HUES48 (cell line): ENCODE measurements around the gene ATP5PB.

Experiments
- H3K27ac ChIP-seq: one replicate; pipeline ENCODE4 v1.7.0; 2013; ENCODE audit warnings: low read depth, low read length, inconsistent platforms
- H3K27me3 ChIP-seq: 2 replicates; pipeline ENCODE4 v1.6.1; 2013; ENCODE audit warnings: mild to moderate bottlenecking, low read length; ENCODE audit not compliant: control insufficient read depth, insufficient read depth
- H3K36me3 ChIP-seq: 2 replicates; pipeline ENCODE4 v1.6.1; 2013; ENCODE audit warnings: low read length; ENCODE audit not compliant: control insufficient read depth, insufficient read depth
- H3K4me1 ChIP-seq: 2 replicates; pipeline ENCODE4 v1.6.1; 2013; ENCODE audit warnings: mild to moderate bottlenecking, low read length; ENCODE audit not compliant: control insufficient read depth, insufficient read depth
- H3K4me3 ChIP-seq: 2 replicates; pipeline ENCODE4 v1.5.1; 2013; ENCODE audit warnings: mild to moderate bottlenecking, low read depth, low read length
- H3K9ac ChIP-seq: 2 replicates; pipeline ENCODE4 v1.6.1; 2013; ENCODE audit warnings: mild to moderate bottlenecking, low read depth, low read length, moderate library complexity
- H3K9me3 ChIP-seq: 2 replicates; pipeline ENCODE4 v1.6.1; 2013; ENCODE audit warnings: low read length; ENCODE audit not compliant: control insufficient read depth, insufficient read depth

The ATP5PB gene

DNA sequence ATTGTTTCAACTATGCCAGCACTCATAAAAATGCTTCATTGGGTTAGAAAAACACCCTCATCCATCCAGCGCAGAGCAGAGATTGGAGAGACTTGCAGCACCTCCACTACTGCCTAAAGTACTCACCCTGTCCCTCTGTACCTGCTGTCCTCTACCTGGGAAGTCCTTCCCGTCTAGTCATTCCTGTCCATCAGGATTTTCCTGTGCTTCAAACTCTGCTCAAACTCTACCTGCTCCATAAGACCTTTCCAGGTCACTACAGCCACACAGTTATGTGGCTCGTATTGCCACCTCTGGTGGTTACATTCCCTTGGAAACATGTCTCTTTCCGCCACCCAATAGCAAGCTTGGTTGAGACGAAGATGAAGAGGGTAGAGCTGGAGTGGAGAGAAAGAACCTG is 28.9 kb upstream of the ATP5PB start:
- H3K4me1 ChIP-seq = no peaks in the 10 kb centered on the region

DNA sequence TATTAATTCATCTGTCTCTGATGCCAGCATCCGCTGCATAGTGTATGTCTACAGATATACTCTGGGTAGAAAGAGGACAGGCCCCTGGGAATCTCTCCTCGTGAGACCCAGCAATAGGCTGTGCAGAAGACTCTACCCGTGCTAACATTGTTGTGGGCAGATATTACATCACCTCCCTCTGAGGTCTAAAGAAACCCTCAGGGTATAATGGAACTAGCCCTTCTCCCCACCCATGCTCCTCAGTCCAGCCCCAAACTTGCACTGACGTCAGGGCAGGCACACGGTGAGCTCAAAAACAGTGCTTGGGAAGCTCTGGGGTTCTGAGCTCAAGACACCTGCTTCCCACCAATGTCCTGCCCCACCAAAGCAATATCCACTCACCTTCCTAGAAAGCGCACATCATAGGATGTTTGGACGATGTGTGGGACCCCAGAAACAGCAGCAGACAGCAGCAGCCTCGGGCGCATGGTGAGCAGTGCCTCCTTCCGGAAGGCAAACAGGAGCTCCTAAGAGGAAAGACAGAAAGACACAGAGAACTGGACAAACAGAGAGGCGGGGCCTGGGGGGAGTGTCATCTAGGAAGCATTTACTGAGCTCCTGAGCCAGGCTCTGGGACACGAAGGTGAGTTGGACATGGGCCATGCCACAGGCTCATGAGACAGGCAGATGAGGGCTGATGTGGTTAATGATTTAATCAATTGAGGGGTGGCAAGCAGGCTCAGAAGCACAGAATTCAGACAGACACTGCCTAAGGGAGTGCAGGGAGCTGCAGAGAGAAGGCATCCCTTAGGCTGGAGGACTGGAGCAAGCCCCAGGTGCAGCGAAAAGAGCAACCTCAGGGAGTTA is 26.5 kb upstream of the ATP5PB start:
- Histone ChIP-seq H3K4me3 (no peak overlapping the region), H3K27me3 (no peaks in the 10 kb centered on the region), H3K9me3 (no peaks in the 10 kb centered on the region), H3K36me3 (no peaks in the 10 kb centered on the region), H3K4me1 (no peaks in the 10 kb centered on the region), H3K27ac (no peak overlapping the region), H3K9ac (no peak overlapping the region)

More for the DNA sequence above, 28.9 kb upstream of the ATP5PB start:
- no peak overlapping the region for H3K27ac ChIP-seq
- H3K4me3 ChIP-seq = no peak overlapping the region
- H3K9me3 ChIP-seq = no peaks in the 10 kb centered on the region
- H3K27me3 ChIP-seq = no peaks in the 10 kb centered on the region
- H3K9ac ChIP-seq = no peak overlapping the region
- no peaks in the 10 kb centered on the region for H3K36me3 ChIP-seq

DNA sequence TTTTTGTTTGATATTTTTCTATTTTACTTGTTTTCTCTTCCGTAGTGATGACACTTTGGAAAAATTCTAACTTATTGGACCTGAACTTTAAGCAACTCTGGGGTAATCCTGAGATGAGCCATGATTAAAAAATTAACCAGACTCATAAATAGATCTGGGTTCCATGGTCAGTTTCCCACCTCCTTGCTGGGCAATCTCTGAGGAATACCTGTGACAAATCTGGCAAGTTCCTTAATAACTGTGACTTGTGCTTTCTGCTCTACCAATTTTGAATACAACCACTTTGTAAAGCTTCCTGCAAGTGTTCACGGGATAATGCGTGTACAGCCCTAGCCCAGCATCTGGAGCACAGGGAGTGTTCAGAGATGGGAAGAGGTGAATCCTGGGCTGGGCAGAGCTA is 25.0 kb upstream of the ATP5PB start:
- Histone ChIP-seq H3K27ac (no peak overlapping the region), H3K9me3 (no peaks in the 10 kb centered on the region), H3K4me3 (no peak overlapping the region), H3K27me3 (no peaks in the 10 kb centered on the region), H3K9ac (no peak overlapping the region), H3K36me3 (no peaks in the 10 kb centered on the region), H3K4me1 (no peaks in the 10 kb centered on the region)

DNA sequence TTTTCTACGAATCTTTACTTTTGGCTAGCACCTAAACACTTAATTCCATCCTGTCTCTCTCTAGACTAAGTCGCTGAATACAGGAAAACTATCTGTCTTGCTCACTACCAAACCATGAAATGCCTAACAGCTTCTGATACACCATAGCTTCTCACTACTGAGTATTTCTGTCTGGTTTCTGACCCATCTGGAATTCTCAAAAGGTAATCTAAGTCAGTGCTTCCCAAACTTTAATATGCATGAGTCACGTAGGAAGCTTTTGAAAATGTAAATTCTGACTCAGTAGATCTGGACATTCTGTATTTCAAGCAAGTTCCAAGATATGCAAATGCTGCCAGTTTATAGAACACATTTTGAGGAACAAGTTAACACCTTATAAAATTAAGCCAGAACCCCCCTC is 12.5 kb upstream of the ATP5PB start:
- Histone ChIP-seq H3K36me3 (peaks cover 47% of the 10 kb centered on the region), H3K4me3 (no peak overlapping the region), H3K9me3 (no peaks in the 10 kb centered on the region), H3K4me1 (no peaks in the 10 kb centered on the region), H3K9ac (no peak overlapping the region), H3K27ac (no peak overlapping the region), H3K27me3 (peaks cover 5% of the 10 kb centered on the region; the same call in 1 of the 2 replicates)

DNA sequence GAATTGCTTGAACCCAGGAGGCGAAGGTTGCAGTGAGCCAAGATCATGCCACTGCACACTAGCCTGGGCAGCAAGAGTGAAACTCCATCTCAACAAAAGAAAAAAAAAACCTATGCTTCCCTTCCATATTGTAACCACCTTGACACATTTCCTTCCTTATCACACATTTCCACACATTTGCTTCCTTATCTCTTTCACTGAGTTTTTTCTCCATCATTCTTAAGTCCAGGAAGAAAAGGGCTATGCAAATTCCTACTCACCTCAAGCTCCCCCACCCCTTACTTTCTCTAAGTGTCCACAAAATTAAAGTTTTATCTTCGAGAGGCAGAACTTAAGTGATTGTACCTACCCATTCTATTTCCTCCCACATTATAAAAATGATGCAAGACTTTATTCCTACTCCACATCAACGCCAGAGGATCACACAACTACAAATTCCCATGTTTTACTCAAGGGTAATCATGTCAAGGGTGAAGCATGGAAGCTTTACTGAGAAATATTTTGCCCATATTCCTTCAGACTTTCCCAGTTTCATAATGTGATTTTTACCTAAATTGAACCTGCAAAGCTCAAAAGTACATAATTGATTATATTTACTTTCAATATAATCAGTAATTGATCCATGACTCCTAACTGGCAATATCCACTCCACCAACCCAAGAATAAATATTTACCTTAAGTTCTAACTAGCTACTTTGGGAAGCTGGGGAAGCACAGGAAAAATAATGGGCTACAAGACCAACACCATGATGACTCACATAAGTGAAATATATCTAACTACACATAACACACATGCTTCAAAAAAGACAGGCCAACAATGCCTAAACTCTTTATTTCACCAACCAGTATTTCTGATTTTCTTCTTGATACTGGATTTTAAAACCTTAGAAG is 9.6 kb upstream of the ATP5PB start:
- Histone ChIP-seq H3K9me3 (no peaks in the 10 kb centered on the region), H3K9ac (no peak overlapping the region), H3K4me1 (no peaks in the 10 kb centered on the region), H3K4me3 (no peak overlapping the region), H3K36me3 (peaks cover 77% of the 10 kb centered on the region), H3K27ac (no peak overlapping the region), H3K27me3 (peaks cover 5% of the 10 kb centered on the region; the same call in 1 of the 2 replicates)

DNA sequence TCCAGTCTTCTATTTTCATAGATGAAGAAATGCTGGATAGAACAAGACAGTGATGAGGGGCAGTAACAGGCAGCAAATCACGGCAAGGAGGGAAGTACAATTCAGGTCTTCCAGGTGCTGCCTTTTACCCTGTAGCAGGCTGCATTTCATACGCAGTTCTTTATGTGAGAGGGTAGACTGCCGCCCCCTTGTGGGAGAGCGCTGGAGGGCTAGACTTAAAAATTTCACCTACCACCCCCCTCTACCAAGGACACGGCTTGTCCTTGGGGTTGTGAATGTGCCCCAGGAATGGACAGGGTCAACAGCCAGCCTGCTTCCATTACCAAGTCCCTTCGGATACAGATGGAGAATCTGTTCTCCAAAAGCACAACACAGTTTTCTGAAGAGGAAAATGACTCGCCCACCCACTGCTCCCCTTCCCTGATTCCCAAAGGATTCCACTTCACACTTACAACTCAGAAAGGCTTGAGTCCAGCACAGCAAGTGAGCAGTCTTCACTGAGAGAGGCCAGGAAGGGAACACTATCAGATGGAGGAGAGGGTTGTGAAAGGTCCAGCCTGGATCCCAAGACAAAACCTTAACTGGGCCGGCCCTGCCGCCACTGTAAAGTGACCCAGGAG is 7.6 kb upstream of the ATP5PB start:
- no peak overlapping the region for H3K9ac ChIP-seq
- peaks cover 97% of the 10 kb centered on the region for H3K36me3 ChIP-seq
- no peak overlapping the region for H3K4me3 ChIP-seq

GRCh38 chr1:111442457-111442856 is 6.8 kb upstream of the ATP5PB start:
- Histone ChIP-seq H3K9me3 (no peaks in the 10 kb centered on the region), H3K4me3 (no peak overlapping the region), H3K27me3 (no peaks in the 10 kb centered on the region), H3K27ac (no peak overlapping the region), H3K4me1 (no peaks in the 10 kb centered on the region), H3K36me3 (peaks cover 100% of the 10 kb centered on the region), H3K9ac (no peak overlapping the region)

More for the DNA sequence above, 7.6 kb upstream of the ATP5PB start:
- Histone ChIP-seq H3K9me3 (no peaks in the 10 kb centered on the region), H3K4me1 (no peaks in the 10 kb centered on the region), H3K27me3 (no peaks in the 10 kb centered on the region), H3K27ac (peak overlapping the region; percentile 22)

DNA sequence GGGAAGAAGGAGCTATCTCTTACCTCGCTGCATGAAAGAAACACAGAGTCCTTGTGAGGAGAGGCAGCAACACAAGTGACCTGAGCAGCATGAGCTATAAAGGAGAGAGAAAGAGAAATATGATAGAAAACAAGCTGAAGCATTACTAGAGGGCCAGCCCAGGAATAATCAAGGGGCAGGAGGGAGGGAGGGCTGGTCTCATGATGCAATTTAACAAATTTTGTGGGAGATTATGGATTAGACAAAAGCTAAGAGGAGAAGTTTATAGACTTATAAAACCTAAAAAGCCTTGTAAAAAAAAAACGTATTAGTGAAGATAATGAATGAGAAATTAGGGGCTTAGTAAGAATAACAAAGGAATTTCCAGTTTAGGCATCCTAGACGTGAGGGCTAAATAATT is 5.2 kb upstream of the ATP5PB start:
- Histone ChIP-seq H3K27me3 (no peaks in the 10 kb centered on the region), H3K36me3 (peaks cover 85% of the 10 kb centered on the region), H3K9me3 (no peaks in the 10 kb centered on the region)

DNA sequence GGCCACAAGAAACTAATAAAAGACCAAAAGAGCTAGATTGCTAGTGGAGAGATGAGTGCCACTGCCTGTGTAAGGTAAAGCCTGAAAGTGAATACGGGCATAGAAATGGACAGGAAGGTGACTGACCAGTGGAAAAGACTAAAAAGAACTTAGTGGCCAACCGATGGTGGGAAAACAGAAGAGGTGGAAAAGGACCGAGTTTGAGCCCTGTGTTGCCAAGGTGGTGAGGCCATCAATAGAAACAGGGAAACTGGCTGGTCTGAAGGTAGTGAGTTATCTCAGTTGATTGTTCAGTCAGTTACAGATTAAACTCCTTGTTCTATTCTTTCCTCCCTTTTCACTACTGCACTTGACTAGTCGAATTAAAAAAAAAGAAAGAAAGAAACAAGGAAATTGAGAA is 2.7 kb upstream of the ATP5PB start:
- H3K27me3 ChIP-seq = no peaks in the 10 kb centered on the region
- H3K36me3 ChIP-seq = peaks cover 66% of the 10 kb centered on the region
- H3K4me3 ChIP-seq = no peak overlapping the region
- H3K27ac ChIP-seq = peak overlapping the region; percentile 53
- no peaks in the 10 kb centered on the region for H3K4me1 ChIP-seq
- H3K9ac ChIP-seq = no peak overlapping the region
- H3K9me3 ChIP-seq = no peaks in the 10 kb centered on the region

More for the DNA sequence above, 5.2 kb upstream of the ATP5PB start:
- H3K9ac ChIP-seq = no peak overlapping the region
- H3K4me3 ChIP-seq = no peak overlapping the region
- no peak overlapping the region for H3K27ac ChIP-seq
- no peaks in the 10 kb centered on the region for H3K4me1 ChIP-seq

GRCh38 chr1:111446967-111447892 is 2.0 kb upstream of the ATP5PB start:
- no peaks in the 10 kb centered on the region for H3K4me1 ChIP-seq
- H3K27ac ChIP-seq = peak overlapping the region; percentile 32
- no peaks in the 10 kb centered on the region for H3K9me3 ChIP-seq
- peak overlapping the region; percentile 94 for H3K4me3 ChIP-seq
- H3K9ac ChIP-seq = no peak overlapping the region
- H3K36me3 ChIP-seq = peaks cover 61% of the 10 kb centered on the region
- H3K27me3 ChIP-seq = no peaks in the 10 kb centered on the region
